B cell (primary cell): ENCODE measurements around the gene RAB6B. TPM values are rescaled to one million over a fixed set of nuclear protein-coding genes. Genes with fewer than 3 reads are reported as not detected.

Experiments used
- ATAC-seq: fragments of 200-7000 bp; cut with Tn5 transposase; one replicate; pipeline ENCODE4 v1.10.0; 2021; ENCODE audit warnings: low read depth, mild to moderate bottlenecking, moderate number of reproducible peaks, moderate library complexity
- CTCF ChIA-PET: fragments of 350-600 bp; sonication (Branson Sonifier 250); formaldehyde crosslinking; loops from one replicate; lab custom pipeline; 2021; ENCODE audit warnings: antibody characterized with exemption, inconsistent platforms; lab: Charles Lee
- POLR2A ChIA-PET: fragments of 350-600 bp; sonication (Branson Sonifier 250); formaldehyde crosslinking; loops from one replicate; lab custom pipeline; 2021; ENCODE audit warnings: antibody characterized with exemption; lab: Charles Lee
- DNase-seq: peaks from one replicate; pipeline ENCODE4 v3.0.0; 2013
- H2AFZ ChIP-seq: 2 replicates; pipeline ENCODE4 v1.6.1; 2012; ENCODE audit warnings: mild to moderate bottlenecking, low read depth, low read length; ENCODE audit not compliant: insufficient read depth, poor library complexity, severe bottlenecking
- H3K27ac ChIP-seq, 2 donors: 1 replicate in 1 of 2; 2 replicates in 1 of 2; pipeline ENCODE4 v1.5.1; 2012 to 2013; ENCODE audit warnings: low read length in 2 of 2, mild to moderate bottlenecking in 2 of 2, moderate library complexity in 1 of 2
- H3K27me3 ChIP-seq, 4 experiments: fragments of 200-600 bp in 1 of 4; sonication (generic) in 1 of 4; replicated peaks in 1 of 4; 1 replicate in 2 of 4; 2 replicates in 2 of 4; pipeline versions ENCODE4 v1.6.1 to v1.7.0; 2013 to 2016; ENCODE audit warnings: low read length in 3 of 4, mild to moderate bottlenecking in 2 of 4, mixed read lengths in 1 of 4, moderate library complexity in 1 of 4; ENCODE audit not compliant: insufficient read depth in 4 of 4, control insufficient read depth in 3 of 4; ENCODE audit errors: control extremely low read depth in 1 of 4
- H3K36me3 ChIP-seq, 2 experiments: replicated peaks in 1 of 2; 1 replicate in 1 of 2; 2 replicates in 1 of 2; pipeline versions ENCODE4 v1.6.1 to v1.7.1; 2013; ENCODE audit warnings: low read length in 1 of 2; ENCODE audit not compliant: insufficient read depth in 2 of 2, control insufficient read depth in 1 of 2; ENCODE audit errors: control extremely low read depth in 1 of 2, extremely low read depth in 1 of 2
- H3K4me1 ChIP-seq, 2 donors: fragments of 200-600 bp in 1 of 2; sonication (generic) in 1 of 2; 1 replicate in 1 of 2; 2 replicates in 1 of 2; pipeline versions ENCODE4 v1.5.1 to v1.6.1; 2013 to 2017; ENCODE audit warnings: low read length in 2 of 2; ENCODE audit not compliant: control insufficient read depth in 2 of 2, insufficient read depth in 2 of 2
- H3K4me2 ChIP-seq: replicated peaks from 2 replicates; pipeline ENCODE3; 2012; ENCODE audit warnings: mild to moderate bottlenecking, low read depth, low read length; ENCODE audit not compliant: poor library complexity, severe bottlenecking
- H3K4me3 ChIP-seq, 5 experiments: fragments of 200-600 bp in 1 of 5; sonication (generic) in 1 of 5; 1 replicate in 3 of 5; 2 replicates in 2 of 5; pipeline versions ENCODE4 v1.5.1 to v1.7.0; 2011 to 2016; ENCODE audit warnings: low read length in 4 of 5, mild to moderate bottlenecking in 4 of 5, low read depth in 2 of 5, control low read depth in 1 of 5, moderate library complexity in 1 of 5; ENCODE audit not compliant: insufficient read depth in 1 of 5; ENCODE audit errors: control extremely low read depth in 1 of 5, extremely low read depth in 1 of 5
- H3K79me2 ChIP-seq: fragments of 200-600 bp; sonication (generic); one replicate; pipeline ENCODE4 v1.6.0; 2016; ENCODE audit warnings: low read length; ENCODE audit not compliant: control insufficient read depth, insufficient read depth
- H3K9ac ChIP-seq: fragments of 200-600 bp; sonication (generic); 2 replicates; pipeline ENCODE4 v1.6.1; 2017; ENCODE audit warnings: mild to moderate bottlenecking, low read length, moderate library complexity
- H3K9me3 ChIP-seq, 3 donors: one replicate each; pipeline versions ENCODE4 v1.6.1 to v1.7.1; 2013; ENCODE audit warnings: low read length in 2 of 3; ENCODE audit not compliant: control insufficient read depth in 2 of 3, insufficient read depth in 1 of 3; ENCODE audit errors: control extremely low read depth in 1 of 3
- H4K20me1 ChIP-seq: 2 replicates; pipeline ENCODE4 v1.6.0; 2012; ENCODE audit warnings: mild to moderate bottlenecking, low read length; ENCODE audit not compliant: insufficient read depth, control insufficient read depth, poor library complexity, severe bottlenecking
- H3K27ac Mint-ChIP-seq: one replicate; pipeline ENCODE4 v1.8.0; 2021; ENCODE audit warnings: mixed read lengths
- H3K27me3 Mint-ChIP-seq: one replicate; pipeline ENCODE4 v1.8.0; 2021; ENCODE audit warnings: mixed read lengths
- H3K4me1 Mint-ChIP-seq: one replicate; pipeline ENCODE4 v1.8.0; 2021; ENCODE audit warnings: mixed read lengths
- H3K4me3 Mint-ChIP-seq: one replicate; pipeline ENCODE4 v1.8.0; 2021; ENCODE audit warnings: mixed read lengths
- H3K9me3 Mint-ChIP-seq: one replicate; pipeline ENCODE4 v1.8.0; 2022; ENCODE audit warnings: mixed read lengths; ENCODE audit not compliant: insufficient read depth
- CTCF ChIP-seq: fragments of 200-600 bp; IDR thresholded peaks from one replicate; pipeline ENCODE4 v1.8.0; 2022; ENCODE audit warnings: antibody characterized with exemption, mild to moderate bottlenecking
- EZH2 ChIP-seq: IDR thresholded peaks from 2 replicates; pipeline ENCODE4 v1.6.1; 2012; ENCODE audit warnings: borderline replicate concordance, low read depth, mild to moderate bottlenecking, moderate library complexity, low read length; ENCODE audit not compliant: insufficient read depth, poor library complexity, severe bottlenecking
- WGBS: methylation state at CpG from one replicate; pipeline ENCODE4 v1.1.5; 2013; ENCODE audit warnings: missing lambda C conversion rate; ENCODE audit not compliant: insufficient coverage; 5-methylcytosine and 5-hydroxymethylcytosine counted together
- intact Hi-C: fragments of 100-400 bp; cut with micrococcal nuclease; formaldehyde crosslinking; loops from one replicate; pipeline ENCODE4 v1.10.0; 2022
- polyA plus RNA-seq: library from polyadenylated mRNA; depleted of rRNA; stranded (reverse); fragments of >200 nt; gene quantifications from 2 replicates; pipeline ENCODE4 v1.2.3, GENCODE V29; 2012
- total RNA-seq, 2 donors: library from RNA; stranded (reverse); fragments of 120-200 nt in 1 of 2; gene quantifications; 1 replicate in 1 of 2; 2 replicates in 1 of 2; pipeline versions ENCODE4 v1.2.3 to v1.2.4, GENCODE V29; 2013 to 2022

The RAB6B gene
- total and polyA plus RNA-seq, 2 donors (not counting 1 experiment from before 2014, with no cell fraction given), result not detected

DNA sequence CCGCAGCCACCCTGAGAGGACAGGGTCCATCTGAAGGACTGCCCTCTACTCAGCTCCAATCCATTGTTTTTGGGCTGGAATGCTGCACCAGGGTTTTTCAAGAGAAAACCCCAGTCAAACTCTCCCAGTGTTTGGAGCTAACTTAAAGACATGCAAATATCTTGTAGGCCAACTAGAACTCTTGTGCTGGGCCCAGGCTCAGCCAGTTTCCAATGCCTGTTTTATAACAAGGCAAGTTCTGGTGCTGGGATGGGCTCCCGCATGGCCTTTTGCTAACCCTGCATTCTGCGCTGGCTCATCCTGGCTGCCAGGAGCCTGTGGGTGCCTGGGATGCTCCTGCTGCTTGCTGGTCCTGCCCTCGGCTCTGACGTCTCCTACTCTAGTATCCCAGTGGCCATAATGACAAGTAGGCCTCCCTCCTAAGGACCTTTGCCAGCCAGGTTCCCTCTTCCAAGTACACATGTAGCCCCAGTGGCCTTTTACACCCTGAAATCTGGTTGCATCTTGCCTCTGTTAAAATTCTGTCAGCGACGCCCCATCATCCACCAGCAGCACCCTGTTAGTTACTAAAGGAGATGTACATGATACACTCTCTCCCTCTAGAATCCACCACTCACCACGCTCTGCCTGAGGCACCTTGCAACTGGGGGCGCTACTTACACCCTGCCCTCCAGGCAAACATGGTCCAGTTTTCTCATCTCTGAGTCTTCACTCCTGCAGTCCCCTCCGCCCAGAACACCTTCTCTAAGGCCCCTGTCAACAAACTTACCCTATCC lies 30.5 kb upstream of the RAB6B start:
- Histone ChIP-seq H3K36me3 (no peaks in the 10 kb centered on the region), H3K9ac (no peak overlapping the region), H3K4me1 (peaks cover 12 to 14% of the 10 kb centered on the region in 2 donors), H2AFZ (no peak overlapping the region), H3K4me2 (no peak overlapping the region), H4K20me1 (no peaks in the 10 kb centered on the region), H3K79me2 (no peaks in the 10 kb centered on the region), H3K9me3 (peaks cover 0 to 4% (median 0%) of the 10 kb centered on the region in 3 donors), H3K4me3 (no peak overlapping the region), H3K27ac (no peak overlapping the region), H3K27me3 (peaks cover 0 to 26% (median 5%) of the 10 kb centered on the region in 4 experiments)
- Mint-ChIP-seq H3K4me3 (peak overlapping the region; percentile 48), H3K27ac (no peak overlapping the region), H3K27me3 (peaks cover 29% of the 10 kb centered on the region), H3K4me1 (peaks cover 13% of the 10 kb centered on the region), H3K9me3 (no peaks in the 10 kb centered on the region)
- DNase-seq (no peak), ATAC-seq (no peak)
- intact Hi-C loops, result loop anchor here (2.0 kb wide), 1 partner anchor 263 kb away; no protein-coding TSS in a partner anchor
- CTCF ChIA-PET, result no interaction called here
- 97% methylated on average over 10 of the region's 10 CpGs for WGBS
- POLR2A ChIA-PET, result no interaction called here
- TF ChIP-seq CTCF, result no peak
- no peak for TF ChIP-seq EZH2

DNA sequence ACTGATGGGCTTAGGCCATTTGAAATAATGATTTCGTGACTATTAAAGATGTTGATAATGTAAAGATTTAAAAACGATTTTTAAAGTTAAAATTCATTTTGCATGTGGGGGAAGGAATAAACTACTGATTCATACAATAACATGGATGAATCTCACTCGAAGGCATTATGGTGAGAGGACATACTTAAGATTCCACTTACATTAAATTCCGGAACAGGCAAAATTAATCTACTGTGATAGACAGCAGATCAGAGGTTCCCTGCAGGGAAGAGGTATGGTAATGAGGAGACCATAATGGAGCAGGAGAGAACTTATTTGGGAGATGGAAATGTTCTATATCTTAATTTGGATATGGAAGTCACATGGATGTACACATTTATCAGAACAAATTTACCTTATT lies 28.4 kb upstream of the RAB6B start:
- no peak for DNase-seq
- Histone ChIP-seq H3K9ac (no peak overlapping the region), H3K4me3 (no peak overlapping the region), H3K9me3 (peaks cover 0 to 4% (median 0%) of the 10 kb centered on the region in 3 donors), H3K36me3 (no peaks in the 10 kb centered on the region), H3K4me2 (no peak overlapping the region), H2AFZ (no peak overlapping the region), H3K27ac (no peak overlapping the region), H3K4me1 (peaks cover 12 to 14% of the 10 kb centered on the region in 2 donors), H3K79me2 (no peaks in the 10 kb centered on the region), H4K20me1 (no peaks in the 10 kb centered on the region), H3K27me3 (peaks cover 0 to 23% (median 10%) of the 10 kb centered on the region in 4 experiments)
- peaks cover 34% of the 10 kb centered on the region for H3K27me3 Mint-ChIP-seq
- H3K4me3 Mint-ChIP-seq, result no peak overlapping the region
- H3K4me1 Mint-ChIP-seq, result peaks cover 13% of the 10 kb centered on the region
- WGBS, result no CpG with 5 or more reads among the region's 4 CpGs
- TF ChIP-seq CTCF (no peak), EZH2 (no peak)
- ChIA-PET POLR2A (no interaction called here), CTCF (no interaction called here)
- ATAC-seq, result no peak
- intact Hi-C loops, result no loop called here
- no peaks in the 10 kb centered on the region for H3K9me3 Mint-ChIP-seq
- H3K27ac Mint-ChIP-seq, result no peak overlapping the region
